Glomerular visceral epithelial cell (primary cell): ENCODE data around the gene FGF22.
"Not testable (repeated sequence)": the region's sequence is repeated elsewhere in the genome, so short reads cannot be mapped to it uniquely, and the experiment has no call there.

Source experiments
- DNase-seq: peaks from one replicate; pipeline ENCODE4 v3.0.0-alpha.2; 2016; ENCODE audit errors: extremely low spot score

Gene FGF22

GRCh38 chr19:607301-608154 lies 32.2 kb upstream of the FGF22 start:
- DNase-seq, result no peak

DNA sequence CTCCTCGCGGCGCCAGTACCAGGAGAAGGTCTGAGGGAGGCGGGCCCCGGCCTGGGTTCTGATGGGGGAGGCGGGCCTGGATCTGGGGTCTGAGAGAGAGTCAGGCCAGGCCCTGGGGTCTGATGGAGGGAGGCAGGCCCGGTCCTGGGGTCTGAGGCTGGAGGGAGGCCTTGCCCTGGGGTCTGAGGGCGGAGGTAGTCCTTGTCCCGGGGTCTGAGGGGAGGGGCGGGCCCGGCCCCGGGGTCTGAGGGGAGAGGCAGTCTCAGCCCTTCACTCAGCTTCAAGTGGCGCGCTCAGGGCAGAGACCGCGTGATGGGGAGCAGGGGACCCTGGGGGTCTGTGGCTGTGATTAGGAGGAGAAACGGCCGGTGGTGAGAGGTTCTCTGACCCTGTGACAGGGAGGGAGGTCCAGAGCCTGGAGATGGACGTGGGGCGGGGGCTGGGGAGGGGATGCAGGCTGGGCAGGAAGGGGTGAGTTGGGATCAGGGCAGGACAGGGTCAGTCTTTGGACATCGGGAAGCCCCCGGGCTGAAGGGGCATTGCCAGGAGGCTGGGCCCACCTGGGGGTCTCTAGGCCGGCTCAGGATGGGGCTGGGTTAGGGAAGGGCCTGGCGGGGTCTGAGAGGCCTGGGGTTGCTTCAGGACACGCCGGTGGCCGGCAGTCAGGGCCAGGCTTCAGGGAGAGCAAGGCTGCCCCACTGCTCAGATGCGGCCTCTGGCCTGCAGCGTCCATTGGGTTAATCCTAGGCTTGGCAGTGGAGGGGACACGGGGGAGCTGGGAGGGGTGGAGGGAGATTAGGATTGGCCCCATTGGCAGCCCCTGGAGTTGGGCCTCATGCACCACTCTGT lies 31.3 kb upstream of the FGF22 start:
- no peak for DNase-seq

- DNase-seq, result peak; percentile 64
These were observed 30.7 kb upstream of the FGF22 start for GRCh38 chr19:609004-609346.

GRCh38 chr19:610071-610800 lies 29.4 kb upstream of the FGF22 start:
- no peak for DNase-seq

GRCh38 chr19:610801-611480 lies 28.7 kb upstream of the FGF22 start:
- peak; percentile 92 for DNase-seq

DNA sequence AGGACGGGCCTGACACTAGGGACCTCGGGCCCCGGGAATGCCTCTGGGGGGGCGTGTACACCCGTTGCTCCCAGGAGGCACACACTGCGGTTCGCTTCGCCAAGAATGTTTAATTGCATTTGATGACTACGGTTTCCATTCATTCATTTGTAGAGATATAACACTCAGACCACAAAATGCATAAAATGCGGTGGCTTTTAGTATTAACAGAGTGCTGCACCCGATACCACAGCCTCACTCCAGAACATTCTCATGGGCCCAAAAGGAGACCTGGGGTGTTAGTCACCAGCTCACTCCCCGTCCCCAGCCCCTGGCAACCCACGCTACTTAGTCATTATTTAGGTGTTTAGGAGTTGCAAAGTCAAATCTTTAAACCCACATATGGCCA lies 28.2 kb upstream of the FGF22 start:
- peak; percentile 97 for DNase-seq

GRCh38 chr19:612941-613340 lies 26.7 kb upstream of the FGF22 start:
- DNase-seq, result no peak

DNA sequence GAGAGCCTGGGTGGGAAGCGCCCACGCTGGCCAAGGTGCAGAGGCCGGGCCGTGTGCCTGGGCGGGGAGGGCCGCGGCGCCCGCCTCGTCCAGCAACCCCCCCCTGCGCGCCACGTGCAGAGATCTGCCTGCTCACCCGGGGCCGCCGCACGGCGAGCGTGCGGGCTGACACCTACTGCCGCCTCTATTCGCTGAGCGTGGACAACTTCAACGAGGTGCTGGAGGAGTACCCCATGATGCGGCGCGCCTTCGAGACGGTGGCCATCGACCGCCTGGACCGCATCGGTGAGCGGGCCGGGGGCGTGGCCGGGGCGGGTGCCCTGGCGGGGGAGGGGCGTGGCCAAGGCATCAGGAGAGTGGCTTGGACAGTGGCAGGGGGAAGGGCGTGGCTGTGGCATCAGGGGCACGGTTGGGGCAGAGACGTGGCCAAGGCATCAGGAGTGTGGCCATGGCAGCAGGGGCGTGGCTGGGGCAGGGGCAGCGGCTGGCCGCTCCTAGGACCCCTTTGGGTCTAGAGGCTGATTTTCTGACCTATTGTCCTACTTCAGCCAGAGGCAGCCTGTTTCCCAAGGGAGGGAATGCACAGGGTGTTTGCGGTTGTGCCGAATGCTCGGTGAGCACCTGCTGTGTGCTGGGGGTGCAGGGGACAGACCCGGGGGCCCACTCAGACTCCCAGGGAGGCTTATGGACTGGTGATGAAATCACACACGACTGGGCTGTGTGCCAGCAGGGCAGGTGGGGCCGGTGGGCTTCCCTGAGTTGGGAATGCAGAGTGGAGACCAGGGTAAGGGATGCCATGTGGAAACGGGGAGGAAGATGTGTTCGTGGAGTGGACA lies 25.7 kb upstream of the FGF22 start:
- DNase-seq, result no peak

- DNase-seq, result no peak
These were observed 24.1 kb upstream of the FGF22 start for GRCh38 chr19:615619-616018.

DNA sequence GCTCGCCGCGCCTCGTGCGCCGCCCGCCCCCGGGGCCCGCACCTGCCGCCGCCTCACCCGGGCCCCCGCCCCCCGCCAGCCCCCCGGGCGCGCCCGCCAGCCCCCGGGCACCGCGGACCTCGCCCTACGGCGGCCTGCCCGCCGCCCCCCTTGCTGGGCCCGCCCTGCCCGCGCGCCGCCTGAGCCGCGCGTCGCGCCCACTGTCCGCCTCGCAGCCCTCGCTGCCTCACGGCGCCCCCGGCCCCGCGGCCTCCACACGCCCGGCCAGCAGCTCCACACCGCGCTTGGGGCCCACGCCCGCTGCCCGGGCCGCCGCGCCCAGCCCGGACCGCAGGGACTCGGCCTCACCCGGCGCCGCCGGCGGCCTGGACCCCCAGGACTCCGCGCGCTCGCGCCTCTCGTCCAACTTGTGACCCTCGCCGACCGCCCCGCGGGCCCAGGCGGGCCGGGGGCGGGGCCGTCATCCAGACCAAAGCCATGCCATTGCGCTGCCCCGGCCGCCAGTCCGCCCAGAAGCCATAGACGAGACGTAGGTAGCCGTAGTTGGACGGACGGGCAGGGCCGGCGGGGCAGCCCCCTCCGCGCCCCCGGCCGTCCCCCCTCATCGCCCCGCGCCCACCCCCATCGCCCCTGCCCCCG lies 23.5 kb upstream of the FGF22 start:
- no peak for DNase-seq

GRCh38 chr19:616747-617526 lies 22.7 kb upstream of the FGF22 start:
- no peak for DNase-seq

GRCh38 chr19:617551-618246 lies 22.0 kb upstream of the FGF22 start:
- no peak for DNase-seq

DNA sequence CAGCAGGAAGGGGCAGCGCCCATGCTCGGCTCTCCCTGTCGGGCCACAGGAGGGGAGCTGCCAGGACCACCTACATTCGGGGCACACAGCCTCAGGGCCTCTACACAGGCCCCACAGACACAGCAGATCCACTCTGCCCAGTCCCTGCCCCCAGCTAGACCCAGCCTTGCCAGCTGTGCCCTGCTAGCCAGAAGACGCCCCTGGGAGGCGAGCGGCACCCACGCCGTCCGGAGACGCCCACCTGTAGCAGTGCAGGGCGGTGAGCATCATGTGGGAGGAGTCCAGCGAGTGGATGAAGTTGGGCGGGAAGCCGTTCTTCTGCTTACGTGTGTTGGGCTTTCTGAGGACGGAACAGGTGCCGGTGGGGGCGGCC lies 21.4 kb upstream of the FGF22 start:
- no peak for DNase-seq

DNA sequence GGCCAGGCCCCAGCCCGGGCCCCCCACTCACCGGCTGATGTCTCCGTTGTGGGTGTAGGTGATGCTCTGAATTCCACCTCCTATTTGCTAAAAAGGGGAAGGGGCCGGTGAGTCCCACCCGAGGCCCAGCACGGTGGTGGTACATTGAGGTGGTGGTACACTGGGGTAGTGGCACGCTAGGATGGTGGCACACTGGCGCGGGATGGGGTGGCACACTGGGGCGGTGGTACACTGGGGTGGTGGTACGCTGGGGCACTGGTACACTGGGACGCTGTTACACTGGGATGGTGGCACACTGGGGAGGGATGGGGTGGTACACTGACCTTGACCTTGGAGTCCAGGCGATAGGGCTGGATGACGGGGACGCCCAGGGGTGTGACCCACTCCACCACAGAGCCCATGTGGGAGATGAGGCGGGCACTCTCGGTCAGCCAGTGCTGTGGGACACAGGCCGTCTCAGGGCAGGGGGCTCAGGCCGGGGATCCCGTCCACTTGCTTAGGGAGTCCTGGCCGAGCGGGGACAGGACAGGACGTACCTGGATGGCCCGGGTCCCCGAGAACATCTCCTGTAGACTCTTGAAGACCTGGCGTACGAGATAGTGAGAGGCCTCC lies 20.9 kb upstream of the FGF22 start:
- no peak for DNase-seq

- no peak for DNase-seq
These were observed 20.2 kb upstream of the FGF22 start for GRCh38 chr19:619286-620002.

GRCh38 chr19:620166-620862 lies 19.4 kb upstream of the FGF22 start:
- DNase-seq, result no peak

DNA sequence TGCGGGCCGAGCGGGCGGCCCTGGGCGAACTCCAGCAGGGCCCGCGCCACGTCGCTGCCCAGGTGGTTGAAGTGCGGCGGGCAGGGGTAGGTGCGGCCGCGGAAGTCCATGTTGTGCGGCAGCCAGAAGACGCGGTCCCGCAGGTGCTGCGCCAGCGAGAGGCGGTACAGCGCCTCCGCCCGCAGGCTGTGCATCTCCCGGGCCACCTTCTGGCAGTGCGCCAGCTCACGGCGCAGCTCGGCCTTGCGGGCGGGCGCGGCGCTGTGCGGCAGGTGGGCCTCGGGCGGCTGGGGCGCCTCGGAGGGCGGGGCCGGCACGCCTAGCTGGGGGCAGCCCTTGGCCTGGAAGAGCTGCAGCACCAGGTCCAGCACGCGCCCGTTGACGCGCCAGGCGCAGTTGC lies 18.5 kb upstream of the FGF22 start:
- DNase-seq, result not testable (repeated sequence)
